GM12801 (cell line): ENCODE measurements around the gene ZBTB3.

Source experiments
- TF ChIP-seq, protein P1 (sequence below): IDR thresholded peaks from one replicate; pipeline ENCODE4 v1.5.1; 2011; ENCODE audit warnings: control low read depth; ENCODE audit not compliant: insufficient read length; ENCODE audit errors: extremely low read depth

Gene ZBTB3

DNA sequence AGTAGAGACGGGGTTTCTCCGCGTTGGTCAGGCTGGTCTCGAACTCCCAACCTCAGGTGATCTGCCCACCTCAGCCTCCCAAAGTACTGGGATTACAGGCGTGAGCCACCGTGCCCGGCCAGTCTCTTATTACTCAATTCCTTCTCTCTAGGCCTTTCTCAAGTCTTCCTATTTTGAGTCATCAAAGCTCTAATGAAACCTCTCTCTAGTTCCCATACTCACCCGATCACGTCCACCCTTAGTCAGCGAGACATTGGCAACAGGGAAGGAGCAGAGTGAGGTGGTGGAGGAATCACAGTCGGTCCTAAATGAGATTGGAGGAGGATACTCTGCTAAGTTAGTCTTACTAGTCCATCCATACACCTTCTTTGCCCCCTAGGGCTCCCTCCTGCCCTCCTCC is 51.7 kb downstream of the ZBTB3 start:
- TF ChIP-seq, protein P1, sequence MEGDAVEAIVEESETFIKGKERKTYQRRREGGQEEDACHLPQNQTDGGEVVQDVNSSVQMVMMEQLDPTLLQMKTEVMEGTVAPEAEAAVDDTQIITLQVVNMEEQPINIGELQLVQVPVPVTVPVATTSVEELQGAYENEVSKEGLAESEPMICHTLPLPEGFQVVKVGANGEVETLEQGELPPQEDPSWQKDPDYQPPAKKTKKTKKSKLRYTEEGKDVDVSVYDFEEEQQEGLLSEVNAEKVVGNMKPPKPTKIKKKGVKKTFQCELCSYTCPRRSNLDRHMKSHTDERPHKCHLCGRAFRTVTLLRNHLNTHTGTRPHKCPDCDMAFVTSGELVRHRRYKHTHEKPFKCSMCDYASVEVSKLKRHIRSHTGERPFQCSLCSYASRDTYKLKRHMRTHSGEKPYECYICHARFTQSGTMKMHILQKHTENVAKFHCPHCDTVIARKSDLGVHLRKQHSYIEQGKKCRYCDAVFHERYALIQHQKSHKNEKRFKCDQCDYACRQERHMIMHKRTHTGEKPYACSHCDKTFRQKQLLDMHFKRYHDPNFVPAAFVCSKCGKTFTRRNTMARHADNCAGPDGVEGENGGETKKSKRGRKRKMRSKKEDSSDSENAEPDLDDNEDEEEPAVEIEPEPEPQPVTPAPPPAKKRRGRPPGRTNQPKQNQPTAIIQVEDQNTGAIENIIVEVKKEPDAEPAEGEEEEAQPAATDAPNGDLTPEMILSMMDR: no peak
